ENCODE data around the gene MLF1. TPM values are rescaled to one million over a fixed set of nuclear protein-coding genes. Genes with fewer than 3 reads are reported as not detected.

The MLF1 gene
- total and polyA plus RNA-seq, 2 of the 4 experiments (the other 2 are of a cell fraction), result 4.7 to 5.2 TPM

DNA sequence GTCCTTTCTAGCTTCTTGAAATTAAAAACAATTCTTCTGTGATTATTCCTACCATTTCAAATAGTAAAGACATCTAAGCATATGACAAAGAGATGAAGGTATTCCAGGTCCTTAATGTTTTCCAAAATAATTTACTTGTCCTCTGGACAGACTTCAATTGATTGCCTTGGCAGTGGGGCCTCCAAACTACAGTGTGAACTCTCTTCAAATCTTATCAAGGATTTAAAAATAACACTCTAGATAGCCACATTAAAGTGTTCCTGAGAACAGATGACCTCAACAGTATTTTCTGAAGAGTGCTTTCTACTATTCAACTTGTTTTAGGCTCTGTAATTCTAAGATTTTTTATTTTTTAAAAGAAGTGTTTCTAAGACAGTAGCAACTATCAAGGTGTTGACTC, 7.9 kb upstream of the MLF1 start:
- H3K9me3 ChIP-seq (ENCODE audit: control insufficient read depth, insufficient read depth, low read length), result no peaks in the 10 kb centered on the region
- in situ Hi-C loops (cut with MboI; ENCODE audit: low sequenced_read_pairs) (no loop called here), intact Hi-C loops (cut with micrococcal nuclease) (no loop called here), dilution Hi-C loops (cut with HindIII; ENCODE audit: low sequenced_read_pairs, unreplicated experiment) (no loop called here)
- no peak for DNase-seq
- H4K8ac ChIP-seq (ENCODE audit: low read depth in 2 of 2, low read length in 2 of 2), result no peak overlapping the region
- H3K56ac ChIP-seq (ENCODE audit: extremely low read depth, insufficient read depth, low read length), result no peak overlapping the region
- ATAC-seq (ENCODE audit: low read depth), result no peak
- H3K23ac ChIP-seq (ENCODE audit: low read depth, low read length), result no peak overlapping the region
- H2BK20ac ChIP-seq (ENCODE audit: low read depth, low read length), result no peak overlapping the region
- H2BK15ac ChIP-seq (ENCODE audit: low read depth, low read length), result no peak overlapping the region
- H3K36me3 ChIP-seq (ENCODE audit: control insufficient read depth, insufficient read depth, low read length), result no peaks in the 10 kb centered on the region
- POLR2A ChIA-PET (ENCODE audit: unreplicated experiment), result no interaction called here
- no peak overlapping the region for H3K4me3 ChIP-seq (ENCODE audit: insufficient read depth, low read depth, low read length)
- no peak overlapping the region for H2AFZ ChIP-seq (replicated peaks; ENCODE audit: low read length, poor library complexity)
- no peaks in the 10 kb centered on the region for H3K27me3 ChIP-seq (ENCODE audit: control insufficient read depth, insufficient read depth, low read length)
- H3K27ac ChIP-seq (ENCODE audit: insufficient read depth, low read length), result no peak overlapping the region
- no TSS peak for BruUV-seq (replicated peaks)
- H4K91ac ChIP-seq (ENCODE audit: insufficient read depth, low read depth, low read length), result no peak overlapping the region
- H2BK5ac ChIP-seq (ENCODE audit: low read depth, low read length, poor library complexity, severe bottlenecking), result no peak overlapping the region
- H2AK9ac ChIP-seq (replicated peaks; ENCODE audit: low read depth, low read length, poor library complexity), result no peak overlapping the region
- CTCF ChIA-PET, result interaction anchor here (0.6 kb wide), 1 partner anchor 8 kb away, joined by 3 read pairs; no protein-coding TSS in a partner anchor
- H3K4me1 ChIP-seq (ENCODE audit: control insufficient read depth, insufficient read depth, low read length), result 0 out of 2 replicates have a peak, but pooled peaks cover 2% of the 10 kb centered on the region
- no peaks in the 10 kb centered on the region for H3K9me1 ChIP-seq (ENCODE audit: insufficient read depth, low read length)
- no peak overlapping the region for H3K9ac ChIP-seq (ENCODE audit: low read depth, low read length)
- H3K4me2 ChIP-seq (ENCODE audit: low read depth, low read length), result no peak overlapping the region
- no peak overlapping the region for H2BK120ac ChIP-seq (ENCODE audit: low read depth, low read length)
- H4K20me1 ChIP-seq (ENCODE audit: insufficient read depth, low read length), result no peaks in the 10 kb centered on the region
- no peaks in the 10 kb centered on the region for H3K79me1 ChIP-seq (ENCODE audit: low read depth in 1 of 2, low read length in 2 of 2)
- H3K18ac ChIP-seq (ENCODE audit: low read depth, low read length), result no peak overlapping the region
- H3K14ac ChIP-seq (replicated peaks; ENCODE audit: low read depth, low read length), result no peak overlapping the region
- no peak overlapping the region for H2AK5ac ChIP-seq (ENCODE audit: low read depth, low read length)
- TF ChIP-seq SMC3 (IDR thresholded peaks at IDR 0.05; ENCODE audit: low read depth, low read length), result no peak
- no peak for TF ChIP-seq BHLHE40 (IDR thresholded peaks at IDR 0.05; ENCODE audit: low read depth, low read length)
- TF ChIP-seq RCOR1 (IDR thresholded peaks at IDR 0.05; ENCODE audit: insufficient replicate concordance, low read length), result no peak
- no peak for TF ChIP-seq MXI1 (IDR thresholded peaks at IDR 0.05; ENCODE audit: borderline replicate concordance, low read depth, low read length)
- TF ChIP-seq NFE2L2 (IDR thresholded peaks at IDR 0.05; ENCODE audit: low read depth, low read length), result no peak
- no peak for TF ChIP-seq RAD21 (IDR thresholded peaks at IDR 0.05; ENCODE audit: low read length)
- TF ChIP-seq CHD1 (IDR thresholded peaks at IDR 0.05; ENCODE audit: low read depth, low read length), result no peak
- no peak for TF ChIP-seq POLR2A (IDR thresholded peaks at IDR 0.05; ENCODE audit: low read depth, low read length)
- no peak overlapping the region for H4K5ac ChIP-seq (ENCODE audit: low read depth, low read length)
- H3K4ac ChIP-seq (ENCODE audit: low read depth, low read length), result no peak overlapping the region
